ENCODE results near the gene TTC4.

The TTC4 gene

GRCh38 chr1:54754045-54754444 is 38.4 kb downstream of the TTC4 start:
- no peak for DNase-seq

GRCh38 chr1:54754486-54755285 is 39.0 kb downstream of the TTC4 start:
- DNase-seq = no peak

GRCh38 chr1:54757833-54758232 is 42.2 kb downstream of the TTC4 start:
- no peak for DNase-seq

GRCh38 chr1:54758678-54759348 is 43.2 kb downstream of the TTC4 start:
- DNase-seq = no peak

- DNase-seq = no peak
Observed at GRCh38 chr1:54763816-54764132, 48.1 kb downstream of the TTC4 start.

- peak; percentile 100 for DNase-seq
Observed at GRCh38 chr1:54764133-54764921, 48.7 kb downstream of the TTC4 start, which contains the start of gene PARS2. Gene PARS2, minus strand, starts transcription at chr1:54764523. Its CDS starts 5,362 bp downstream, at chr1:54759161.

- DNase-seq = no peak
Observed at GRCh38 chr1:54764922-54765561, 49.4 kb downstream of the TTC4 start.

- DNase-seq = no peak
Observed at GRCh38 chr1:54766726-54767125, 51.1 kb downstream of the TTC4 start.

- no peak for DNase-seq
Observed at GRCh38 chr1:54767526-54767925, 51.9 kb downstream of the TTC4 start.

GRCh38 chr1:54768093-54768492 is 52.4 kb downstream of the TTC4 start:
- no peak for DNase-seq

- no peak for DNase-seq
Observed at GRCh38 chr1:54772951-54773350, 57.3 kb downstream of the TTC4 start.

- DNase-seq = peak; percentile 4
Observed at GRCh38 chr1:54774820-54775498, 59.3 kb downstream of the TTC4 start.

GRCh38 chr1:54775828-54776721 is 60.4 kb downstream of the TTC4 start:
- peak; percentile 11 for DNase-seq

- DNase-seq = no peak
Observed at GRCh38 chr1:54777011-54777410, 61.4 kb downstream of the TTC4 start.

- no peak for DNase-seq
Observed at GRCh38 chr1:54777431-54777830, 61.8 kb downstream of the TTC4 start.

- DNase-seq = no peak
Observed at GRCh38 chr1:54781023-54781723, 65.5 kb downstream of the TTC4 start.

- no peak for DNase-seq
Observed at GRCh38 chr1:54782156-54782555, 66.5 kb downstream of the TTC4 start.

- DNase-seq = no peak
Observed at GRCh38 chr1:54782588-54782987, 66.9 kb downstream of the TTC4 start.

GRCh38 chr1:54784066-54784465 is 68.4 kb downstream of the TTC4 start:
- no peak for DNase-seq

GRCh38 chr1:54786778-54787177 is 71.1 kb downstream of the TTC4 start:
- no peak for DNase-seq

- no peak for DNase-seq
Observed at GRCh38 chr1:54787604-54788003, 71.9 kb downstream of the TTC4 start.

Data from NCI-H446 treated with DMSO at 0.1 percent for 48 hours (cell line).